ENCODE measurements around the gene DNAJC27. TPM values are rescaled to one million over a fixed set of nuclear protein-coding genes. Genes with fewer than 3 reads are reported as not detected.

The DNAJC27 gene
- total and polyA plus RNA-seq, 8 donors = 1.8 to 4.7 (median 3.2) TPM

- Histone ChIP-seq H3K27ac (no peak overlapping the region), H3K4me1 (no peaks in the 10 kb centered on the region), H3K27me3 (no peaks in the 10 kb centered on the region), H3K9me3 (no peaks in the 10 kb centered on the region), H3K36me3 (no peaks in the 10 kb centered on the region), H3K4me3 (no peak overlapping the region)
- no peak for TF ChIP-seq CTCF (IDR thresholded peaks at IDR 0.05)
- intact Hi-C loops (cut with DNase I) = no loop called here
- ATAC-seq = no peak
- no peak for DNase-seq
- no peak for FAIRE-seq
- WGBS, 2 donors = 76 to 82% methylated on average over 5 of the region's 5 CpGs
These were observed 39.0 kb downstream of the DNAJC27 start for GRCh38 chr2:24932715-24933114.

- Histone ChIP-seq H3K4me1 (no peaks in the 10 kb centered on the region), H3K36me3 (no peaks in the 10 kb centered on the region), H3K4me3 (no peak overlapping the region), H3K27me3 (no peaks in the 10 kb centered on the region), H3K9me3 (no peaks in the 10 kb centered on the region), H3K27ac (no peak overlapping the region)
- FAIRE-seq (no peak), ATAC-seq (no peak), DNase-seq (peak in 1 of 6 donors; percentile 3)
- intact Hi-C loops (cut with DNase I) = no loop called here
- TF ChIP-seq CTCF (IDR thresholded peaks at IDR 0.05) = no peak
- 69 to 77% methylated on average over 6 of the region's 6 CpGs for WGBS, 2 donors
These were observed 41.0 kb downstream of the DNAJC27 start for GRCh38 chr2:24930768-24931167.

GRCh38 chr2:24929230-24929629 lies 42.5 kb downstream of the DNAJC27 start:
- ATAC-seq (no peak), DNase-seq (no peak), FAIRE-seq (no peak)
- intact Hi-C loops (cut with DNase I) = no loop called here
- 82 to 88% methylated on average over 3 of the region's 3 CpGs for WGBS, 2 donors
- Histone ChIP-seq H3K27me3 (no peaks in the 10 kb centered on the region), H3K36me3 (no peaks in the 10 kb centered on the region), H3K4me1 (no peaks in the 10 kb centered on the region), H3K4me3 (no peak overlapping the region), H3K27ac (no peak overlapping the region), H3K9me3 (no peaks in the 10 kb centered on the region)
- TF ChIP-seq CTCF (IDR thresholded peaks at IDR 0.05) = no peak

- Histone ChIP-seq H3K9me3 (no peaks in the 10 kb centered on the region), H3K27ac (no peak overlapping the region), H3K4me3 (no peak overlapping the region), H3K27me3 (no peaks in the 10 kb centered on the region), H3K4me1 (no peaks in the 10 kb centered on the region), H3K36me3 (no peaks in the 10 kb centered on the region)
- no peak for TF ChIP-seq CTCF (IDR thresholded peaks at IDR 0.05)
- no peak for ATAC-seq
- no peak for DNase-seq
- no peak for FAIRE-seq
- intact Hi-C loops (cut with DNase I) = no loop called here
These were observed 43.7 kb downstream of the DNAJC27 start for GRCh38 chr2:24928036-24928435.

GRCh38 chr2:24926602-24927252 lies 45.0 kb downstream of the DNAJC27 start:
- Histone ChIP-seq H3K4me3 (peak overlapping the region in 1 of 4 donors; percentile 10), H3K9me3 (no peaks in the 10 kb centered on the region)

More at GRCh38 chr2:24926602-24927252, 45.0 kb downstream of the DNAJC27 start:
- intact Hi-C loops (cut with DNase I) = no loop called here
- peak in 3 of 4 donors; percentile 62 to 77 (median 68) for ATAC-seq
- H3K27ac ChIP-seq = no peak overlapping the region
- H3K36me3 ChIP-seq = no peaks in the 10 kb centered on the region
- no peak for TF ChIP-seq CTCF (IDR thresholded peaks at IDR 0.05)
- FAIRE-seq = no peak
- no peaks in the 10 kb centered on the region for H3K4me1 ChIP-seq
- WGBS, 2 donors = 27 to 29% methylated on average over 33 of the region's 33 CpGs
- H3K27me3 ChIP-seq = no peaks in the 10 kb centered on the region
- no peak for DNase-seq

Measured in pancreas (tissue), 10 donors.